ENCODE data around the gene ST8SIA6. TPM values are rescaled to one million over a fixed set of nuclear protein-coding genes. Genes with fewer than 3 reads are reported as not detected.

ST8SIA6 gene
- total RNA-seq, 2 donors from 2014 or later = 1.5 to 8.9 TPM

GRCh38 chr10:17358461-17358860, 95.9 kb downstream of the ST8SIA6 start:
- ATAC-seq (ENCODE audit: insufficient number of reproducible peaks, low FRiP score, low read depth) (no peak), DNase-seq (ENCODE audit: low spot score) (no peak)
- Histone ChIP-seq H3K4me1 (ENCODE audit: control insufficient read depth in 1 of 2, low read depth in 2 of 2) (no peaks in the 10 kb centered on the region), H3K27ac (no peak overlapping the region), H3K36me3 (no peaks in the 10 kb centered on the region), H3K9me3 (no peaks in the 10 kb centered on the region), H3K27me3 (replicated peaks; ENCODE audit: insufficient read depth) (no peaks in the 10 kb centered on the region), H3K4me3 (no peak overlapping the region)
- no peak for TF ChIP-seq CTCF (IDR thresholded peaks at IDR 0.05)

- TF ChIP-seq CTCF (IDR thresholded peaks at IDR 0.05) = no peak
- DNase-seq (ENCODE audit: low spot score) (no peak), ATAC-seq (ENCODE audit: insufficient number of reproducible peaks, low FRiP score, low read depth) (no peak)
- no peaks in the 10 kb centered on the region for H3K36me3 ChIP-seq
- H3K27me3 ChIP-seq (replicated peaks; ENCODE audit: insufficient read depth) = no peaks in the 10 kb centered on the region
- H3K4me3 ChIP-seq = no peak overlapping the region
- no peaks in the 10 kb centered on the region for H3K9me3 ChIP-seq
- H3K4me1 ChIP-seq (ENCODE audit: control insufficient read depth in 1 of 2, low read depth in 2 of 2) = no peaks in the 10 kb centered on the region
- H3K27ac ChIP-seq = no peak overlapping the region
These were observed 96.6 kb downstream of the ST8SIA6 start for GRCh38 chr10:17357781-17358180.

- no peak overlapping the region for H3K27ac ChIP-seq
- H3K9me3 ChIP-seq = no peaks in the 10 kb centered on the region
- no peaks in the 10 kb centered on the region for H3K27me3 ChIP-seq (replicated peaks; ENCODE audit: insufficient read depth)
- H3K4me1 ChIP-seq (ENCODE audit: control insufficient read depth in 1 of 2, low read depth in 2 of 2) = no peaks in the 10 kb centered on the region
- ATAC-seq (ENCODE audit: insufficient number of reproducible peaks, low FRiP score, low read depth) (no peak), DNase-seq (ENCODE audit: low spot score) (no peak)
- no peak overlapping the region for H3K4me3 ChIP-seq
- H3K36me3 ChIP-seq = no peaks in the 10 kb centered on the region
- no peak for TF ChIP-seq CTCF (IDR thresholded peaks at IDR 0.05)
These were observed 97.6 kb downstream of the ST8SIA6 start for GRCh38 chr10:17356820-17357219.

GRCh38 chr10:17354781-17355180, 99.6 kb downstream of the ST8SIA6 start:
- ATAC-seq (ENCODE audit: insufficient number of reproducible peaks, low FRiP score, low read depth) (no peak), DNase-seq (ENCODE audit: low spot score) (no peak)
- no peak for TF ChIP-seq CTCF (IDR thresholded peaks at IDR 0.05)
- H3K4me3 ChIP-seq = no peak overlapping the region
- no peaks in the 10 kb centered on the region for H3K36me3 ChIP-seq
- H3K27me3 ChIP-seq (replicated peaks; ENCODE audit: insufficient read depth) = no peaks in the 10 kb centered on the region
- no peaks in the 10 kb centered on the region for H3K4me1 ChIP-seq (ENCODE audit: control insufficient read depth in 1 of 2, low read depth in 2 of 2)
- no peaks in the 10 kb centered on the region for H3K9me3 ChIP-seq
- no peak overlapping the region for H3K27ac ChIP-seq

GRCh38 chr10:17353568-17354300, 100.7 kb downstream of the ST8SIA6 start:
- no peaks in the 10 kb centered on the region for H3K9me3 ChIP-seq
- H3K4me3 ChIP-seq = no peak overlapping the region
- no peak for DNase-seq (ENCODE audit: low spot score)
- no peak overlapping the region for H3K27ac ChIP-seq
- H3K36me3 ChIP-seq = no peaks in the 10 kb centered on the region
- TF ChIP-seq CTCF (IDR thresholded peaks at IDR 0.05) = no peak
- ATAC-seq (ENCODE audit: insufficient number of reproducible peaks, low FRiP score, low read depth) = no peak
- no peaks in the 10 kb centered on the region for H3K4me1 ChIP-seq (ENCODE audit: control insufficient read depth in 1 of 2, low read depth in 2 of 2)
- no peaks in the 10 kb centered on the region for H3K27me3 ChIP-seq (replicated peaks; ENCODE audit: insufficient read depth)

Data from thoracic aorta (tissue), 2 donors.